GM03348 (cell line): Measurements from ENCODE around the gene SALL1.

Experiments used
- DNase-seq: peaks from one replicate; pipeline ENCODE4 v3.0.0; 2012; ENCODE audit warnings: low spot score

The SALL1 gene

GRCh38 chr16:51111759-51112158 lies 39.3 kb downstream of the SALL1 start:
- no peak for DNase-seq

- DNase-seq: no peak
Measured at GRCh38 chr16:51110700-51111157, 40.3 kb downstream of the SALL1 start.

- no peak for DNase-seq
Measured at GRCh38 chr16:51109173-51109572, 41.9 kb downstream of the SALL1 start.

GRCh38 chr16:51107742-51108141 lies 43.3 kb downstream of the SALL1 start:
- no peak for DNase-seq

- no peak for DNase-seq
Measured at GRCh38 chr16:51106535-51106934, 44.5 kb downstream of the SALL1 start.

- no peak for DNase-seq
Measured at GRCh38 chr16:51103590-51103989, 47.5 kb downstream of the SALL1 start.

GRCh38 chr16:51097729-51098128 lies 53.3 kb downstream of the SALL1 start:
- no peak for DNase-seq

- no peak for DNase-seq
Measured at GRCh38 chr16:51095890-51096626, 55.0 kb downstream of the SALL1 start.

GRCh38 chr16:51095084-51095881 lies 55.8 kb downstream of the SALL1 start:
- no peak for DNase-seq

- DNase-seq: no peak
Measured at GRCh38 chr16:51093726-51094280, 57.3 kb downstream of the SALL1 start.
